Muscle of arm (tissue), 12 donors: ENCODE results near the gene MC3R. TPM values are rescaled to one million over a fixed set of nuclear protein-coding genes. Genes with fewer than 3 reads are reported as not detected.

Source experiments
- DNase-seq: peaks from one replicate; pipeline ENCODE4 v3.0.0-alpha.2; 2013
- polyA plus RNA-seq, 12 donors: library from polyadenylated mRNA; unstranded; fragments of 120-200 nt; gene quantifications; one replicate each; pipeline ENCODE4 v1.2.1, GENCODE V29; 2013; ENCODE audit not compliant: insufficient read length in 12 of 12

Gene MC3R
- polyA plus RNA-seq, 12 donors, result not detected

DNA sequence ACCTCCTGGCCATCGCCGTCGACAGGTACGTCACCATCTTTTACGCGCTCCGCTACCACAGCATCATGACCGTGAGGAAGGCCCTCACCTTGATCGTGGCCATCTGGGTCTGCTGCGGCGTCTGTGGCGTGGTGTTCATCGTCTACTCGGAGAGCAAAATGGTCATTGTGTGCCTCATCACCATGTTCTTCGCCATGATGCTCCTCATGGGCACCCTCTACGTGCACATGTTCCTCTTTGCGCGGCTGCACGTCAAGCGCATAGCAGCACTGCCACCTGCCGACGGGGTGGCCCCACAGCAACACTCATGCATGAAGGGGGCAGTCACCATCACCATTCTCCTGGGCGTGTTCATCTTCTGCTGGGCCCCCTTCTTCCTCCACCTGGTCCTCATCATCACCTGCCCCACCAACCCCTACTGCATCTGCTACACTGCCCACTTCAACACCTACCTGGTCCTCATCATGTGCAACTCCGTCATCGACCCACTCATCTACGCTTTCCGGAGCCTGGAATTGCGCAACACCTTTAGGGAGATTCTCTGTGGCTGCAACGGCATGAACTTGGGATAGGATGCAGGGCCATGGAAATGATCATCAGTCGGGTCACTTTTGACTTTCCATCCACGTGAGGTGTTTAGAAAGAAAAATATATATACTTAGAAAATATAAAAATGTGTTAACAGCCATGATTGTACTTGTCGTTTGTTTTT is 868 bp downstream of the MC3R start:
- no peak for DNase-seq

DNA sequence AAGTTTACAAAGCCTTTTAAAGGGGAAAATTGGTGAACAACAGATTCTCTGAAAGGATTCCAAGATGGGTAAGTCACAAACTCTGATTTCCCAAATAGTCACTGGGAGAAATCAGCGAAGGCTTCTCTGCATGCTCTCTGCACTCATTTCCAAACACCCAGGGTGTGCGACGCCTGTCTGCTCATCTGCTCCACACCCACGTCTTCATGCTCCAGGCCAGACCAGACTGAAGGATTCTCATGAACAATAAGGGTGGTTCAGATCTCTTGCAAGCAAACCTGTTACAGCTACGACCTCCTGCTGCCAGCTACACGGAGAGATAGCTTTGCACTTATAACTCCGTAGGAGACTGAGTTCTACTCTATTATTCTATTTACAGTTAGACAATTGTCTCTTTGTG is 1.4 kb downstream of the MC3R start:
- no peak for DNase-seq

GRCh38 chr20:56257604-56258003 is 9.1 kb downstream of the MC3R start:
- no peak for DNase-seq

- DNase-seq, result no peak
Observed at GRCh38 chr20:56259948-56260347, 11.4 kb downstream of the MC3R start.

GRCh38 chr20:56268536-56268935 is 20.0 kb downstream of the MC3R start:
- no peak for DNase-seq

- DNase-seq, result no peak
Observed at GRCh38 chr20:56271974-56272373, 23.4 kb downstream of the MC3R start.

GRCh38 chr20:56273491-56273890 is 25.0 kb downstream of the MC3R start:
- DNase-seq, result no peak

GRCh38 chr20:56274156-56274555 is 25.6 kb downstream of the MC3R start:
- DNase-seq, result no peak

DNA sequence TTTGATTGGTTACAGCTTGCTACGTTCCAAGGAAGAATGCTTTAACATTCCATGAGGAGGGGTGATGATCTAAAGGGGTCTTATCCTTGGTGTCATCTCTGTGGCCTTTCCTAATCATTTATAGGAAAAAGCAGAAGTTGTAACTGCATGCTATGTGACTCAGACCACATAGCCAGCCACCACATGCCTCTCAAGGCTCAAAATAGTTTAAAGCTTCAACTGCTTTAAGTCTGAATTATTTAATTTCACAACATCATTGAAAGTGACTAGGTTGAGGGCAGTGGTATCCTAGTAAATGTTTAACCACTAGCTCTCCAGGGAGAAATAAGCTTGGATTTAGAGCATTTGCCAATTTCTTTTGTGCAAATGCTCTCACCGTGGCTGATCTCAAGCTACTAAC is 29.7 kb downstream of the MC3R start:
- DNase-seq, result no peak

DNA sequence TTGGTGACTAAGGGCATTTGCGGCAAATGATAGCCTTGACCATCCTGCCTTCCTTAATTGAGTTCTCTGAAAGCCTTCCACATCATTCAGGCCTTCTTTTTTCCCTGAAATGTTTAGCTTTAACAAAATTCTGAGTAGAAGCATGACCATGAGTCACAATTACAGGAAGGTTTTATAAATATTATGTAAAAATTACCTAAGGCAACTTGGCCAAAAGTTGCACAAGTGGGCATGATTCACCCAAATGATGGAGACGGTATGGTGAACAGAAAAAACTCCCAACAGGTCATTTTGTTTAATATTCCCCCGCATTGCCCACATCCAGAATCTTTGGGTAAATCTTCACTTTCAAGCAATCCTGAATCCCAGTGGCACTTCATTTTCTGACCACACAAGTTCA is 37.0 kb downstream of the MC3R start:
- DNase-seq, result no peak

- no peak for DNase-seq
Observed at GRCh38 chr20:56289652-56290051, 41.1 kb downstream of the MC3R start.

- DNase-seq, result no peak
Observed at GRCh38 chr20:56299362-56299761, 50.8 kb downstream of the MC3R start.

Other genes with a start within 250 kb of the MC3R start
- 1 to 10 TPM in 1 of 12 donors, under 1 TPM in 9, not detected in 2; 0.14 to 1.3 (median 0.51) TPM for gene CBLN4, start 243.2 kb upstream of the MC3R start, polyA plus RNA-seq
- gene FAM210B, start 110.2 kb downstream of the MC3R start, polyA plus RNA-seq, result 100 to 1,000 TPM in 1 of 12 donors, 10 to 100 TPM in 11; 36.7 to 188 (median 44.9) TPM
- 10 to 100 TPM in 4 of 12 donors, 1 to 10 TPM in 7, not detected in 1; 5.1 to 14.4 (median 9.4) TPM for gene AURKA, start 143.5 kb downstream of the MC3R start, polyA plus RNA-seq
- gene CSTF1, start 143.9 kb downstream of the MC3R start, polyA plus RNA-seq, result 10 to 100 TPM in 11 of 12 donors, not detected in 1; 19.4 to 36.0 (median 30.7) TPM
- 1 to 10 TPM in 10 of 12 donors, not detected in 2; 3.4 to 8.9 (median 7.1) TPM for gene CASS4, start 163.5 kb downstream of the MC3R start, polyA plus RNA-seq
- 100 to 1,000 TPM in 6 of 12 donors, 10 to 100 TPM in 5, not detected in 1; 91.7 to 162 (median 102) TPM for gene RTF2, start 219.9 kb downstream of the MC3R start, polyA plus RNA-seq